ENCODE results near the gene IGSF5.
"Not testable (repeated sequence)": the region's sequence is repeated elsewhere in the genome, so short reads cannot be mapped to it uniquely, and the experiment has no call there.

The IGSF5 gene

DNA sequence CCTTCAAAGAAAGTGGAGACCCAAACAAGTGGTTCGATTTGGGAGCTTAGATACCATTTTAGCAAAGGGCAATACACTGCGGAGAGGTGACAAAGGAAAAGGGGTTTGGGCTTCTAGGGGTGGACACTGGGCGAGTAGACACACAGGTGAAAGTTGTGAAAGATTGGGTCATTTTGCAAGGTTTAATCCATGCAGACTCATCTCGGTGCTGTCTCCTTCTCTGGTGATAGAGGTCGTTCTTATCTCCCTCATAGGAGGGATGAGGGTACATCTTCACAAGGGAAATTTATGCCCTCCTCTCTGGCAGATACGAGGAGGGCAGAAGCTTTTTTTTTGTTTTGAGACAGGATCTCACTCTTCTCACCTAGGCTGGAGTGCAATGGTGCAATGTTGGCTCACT is 6.4 kb upstream of the IGSF5 start:
- no peak for DNase-seq (ENCODE audit: low read depth, low spot score)

DNA sequence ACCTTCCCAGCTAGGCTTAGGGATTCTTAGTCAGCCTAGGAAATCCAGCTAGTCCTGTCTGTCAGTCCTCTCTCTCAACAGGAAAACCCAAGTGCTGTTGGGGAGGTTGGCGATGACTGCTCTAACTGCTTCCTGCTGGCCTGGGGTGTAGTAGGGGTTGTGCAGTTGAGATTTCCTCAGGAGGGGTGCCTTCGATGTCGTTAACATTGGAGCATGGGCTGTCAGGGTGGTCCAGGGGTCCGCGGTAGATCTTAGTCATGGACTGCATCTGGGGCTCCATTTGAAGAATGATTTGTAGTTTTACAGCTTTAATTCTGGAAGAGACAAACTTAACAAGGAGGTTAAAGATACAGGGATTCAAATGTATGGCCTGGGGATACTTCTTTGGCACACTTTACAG is 5.5 kb upstream of the IGSF5 start:
- not testable (repeated sequence) for DNase-seq (ENCODE audit: low read depth, low spot score)

DNA sequence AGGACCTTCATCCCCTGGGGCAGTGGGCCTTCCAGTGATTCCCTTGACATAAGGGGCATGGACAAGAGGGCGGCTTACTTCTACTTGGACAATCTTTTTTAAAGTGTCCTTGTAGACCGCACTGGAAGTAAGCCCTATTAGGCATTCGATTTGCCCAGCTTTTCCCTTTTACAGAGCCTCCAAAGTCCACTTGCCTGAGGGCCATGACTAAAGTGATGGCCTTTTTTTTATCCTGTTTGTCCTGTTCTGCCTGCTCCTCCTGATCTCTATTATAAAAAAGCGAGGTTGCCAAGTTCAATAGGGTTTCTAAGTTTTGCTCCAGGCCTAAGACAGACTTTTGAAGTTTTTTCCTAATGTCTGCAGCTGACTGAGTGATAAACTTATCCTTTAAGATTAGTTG is 2.4 kb upstream of the IGSF5 start:
- not testable (repeated sequence) for DNase-seq (ENCODE audit: low read depth, low spot score)

DNA sequence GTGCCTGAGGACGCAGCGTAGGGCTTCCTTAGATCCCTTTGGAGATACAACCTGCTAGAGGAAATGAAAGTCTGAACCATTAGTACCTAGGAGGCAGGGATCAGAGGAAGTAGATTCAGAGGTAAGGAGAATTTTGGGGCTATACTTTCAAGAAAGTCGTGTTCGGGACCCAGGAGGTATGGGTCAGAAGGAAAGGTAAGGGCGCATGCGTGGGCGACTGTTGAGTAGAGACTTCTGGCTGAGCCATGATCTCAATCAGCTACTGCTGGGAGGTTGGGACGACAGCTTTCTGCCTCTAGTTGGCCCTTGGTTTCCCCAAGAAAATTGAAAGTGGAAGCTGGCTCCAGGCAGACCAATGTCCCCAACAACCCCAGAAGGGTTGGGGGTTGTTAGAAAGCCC is 349 bp downstream of the IGSF5 start:
- DNase-seq (ENCODE audit: low read depth, low spot score) = not testable (repeated sequence)

DNA sequence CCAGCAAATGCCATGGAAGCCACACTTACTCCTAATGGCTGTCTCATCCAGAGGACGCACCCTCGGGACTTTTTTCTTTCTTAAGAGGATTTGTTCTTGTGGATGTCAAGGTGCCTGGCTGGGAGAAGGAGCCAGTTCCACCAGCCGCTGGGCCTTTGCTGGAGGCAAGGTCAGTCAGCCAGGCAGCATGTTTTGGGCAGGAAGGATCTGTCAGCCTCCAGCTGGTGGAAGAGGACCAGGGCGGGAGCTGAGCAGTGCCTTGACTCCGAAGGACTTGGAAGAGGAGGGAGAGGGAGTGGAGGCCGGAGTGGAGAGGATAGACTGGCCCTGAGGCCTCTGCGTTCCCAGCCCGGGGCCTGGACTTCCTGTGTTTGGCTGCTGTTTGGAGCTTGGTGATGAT is 5.7 kb downstream of the IGSF5 start:
- DNase-seq (ENCODE audit: low read depth, low spot score) = no peak

DNA sequence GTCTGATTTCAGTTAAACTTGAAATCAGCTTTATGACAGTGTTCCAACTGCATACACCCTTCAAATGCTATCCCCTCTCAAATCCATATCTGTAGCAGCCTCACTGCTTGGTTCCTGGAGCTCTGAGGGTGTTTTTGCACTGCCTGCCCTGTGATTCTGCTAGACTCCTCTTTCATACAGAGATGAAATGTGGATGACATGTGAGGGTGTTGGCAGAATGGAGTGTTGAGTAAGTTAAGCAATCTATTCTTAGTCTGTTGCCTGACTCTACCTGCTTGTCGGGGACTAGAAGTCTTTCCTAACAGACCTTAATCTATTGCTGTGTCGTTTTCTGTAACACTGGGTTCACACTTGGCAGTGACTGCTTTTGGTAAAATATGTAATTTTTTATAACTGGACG is 9.8 kb downstream of the IGSF5 start:
- DNase-seq (ENCODE audit: low read depth, low spot score) = no peak

DNA sequence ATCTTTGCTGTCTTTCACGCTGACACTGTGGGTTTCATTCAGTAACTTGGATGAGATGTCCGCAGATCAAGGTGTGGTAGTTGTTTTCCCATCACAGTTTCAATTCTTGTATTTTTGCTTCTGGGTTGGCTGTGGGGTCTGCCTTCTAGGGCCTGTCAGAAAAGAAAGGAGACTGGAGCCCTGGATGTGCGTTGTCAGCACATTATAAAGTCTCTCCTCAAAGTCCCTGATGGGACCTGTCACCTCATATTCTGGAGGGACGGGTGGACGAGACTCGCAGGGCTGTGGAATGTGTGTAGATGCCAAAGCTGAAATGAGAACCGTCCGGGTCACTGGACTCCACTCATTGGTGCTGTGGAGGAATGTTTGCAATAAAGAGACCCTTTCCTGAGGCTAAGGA is 11.3 kb downstream of the IGSF5 start:
- no peak for DNase-seq (ENCODE audit: low read depth, low spot score)

DNA sequence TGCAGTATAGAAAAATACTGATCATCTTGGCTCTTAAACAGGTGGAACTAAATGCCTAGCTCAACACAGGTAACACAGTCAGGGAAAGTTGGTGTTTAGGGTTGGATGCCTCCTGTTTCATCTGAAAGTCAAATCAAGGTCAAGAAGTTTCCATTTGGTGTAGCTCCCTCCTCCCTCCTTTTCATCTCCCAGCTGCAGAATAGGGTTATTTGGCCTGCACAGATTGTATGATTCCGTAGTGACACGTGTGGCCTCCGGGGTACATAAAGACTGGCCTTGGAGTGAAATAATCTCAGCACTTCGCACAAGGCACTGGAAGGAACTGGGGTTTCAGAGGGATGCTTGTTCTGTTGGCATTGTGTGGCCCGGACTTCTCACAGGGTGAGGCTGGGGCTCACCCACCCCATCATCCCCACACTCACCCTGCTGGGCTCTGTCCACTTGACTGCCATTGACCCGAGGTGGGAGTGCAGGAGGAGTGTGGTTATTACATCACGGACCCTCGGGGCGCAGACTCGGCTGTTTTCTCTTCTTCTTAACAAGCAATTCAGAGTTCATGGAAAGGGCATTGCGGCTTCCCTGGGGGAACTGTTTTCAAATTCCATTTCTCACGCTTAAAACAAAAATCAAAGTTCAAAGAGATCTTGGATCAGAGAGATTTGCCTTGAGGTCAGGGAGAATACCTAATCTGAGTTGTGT is 18.4 kb downstream of the IGSF5 start:
- no peak for DNase-seq (ENCODE audit: low read depth, low spot score)

DNA sequence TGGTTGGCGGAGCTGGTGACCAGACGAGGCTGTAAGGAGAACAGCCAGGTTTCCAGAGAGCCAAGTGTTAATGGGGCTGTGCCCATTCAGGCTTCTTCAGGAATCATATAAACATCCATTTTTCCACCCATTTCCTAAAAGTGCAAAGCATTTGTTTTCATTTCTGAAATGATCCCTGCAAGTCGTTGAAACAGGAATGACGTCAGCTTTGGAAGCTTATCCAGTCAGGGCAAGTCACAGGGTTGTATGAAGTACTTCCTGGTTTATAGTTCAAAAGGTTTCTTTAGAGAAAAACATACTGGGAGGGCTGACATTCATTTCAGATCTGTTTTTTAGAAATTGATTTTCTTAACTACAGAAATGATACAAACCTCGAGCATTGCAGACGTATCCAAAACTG is 29.2 kb downstream of the IGSF5 start:
- DNase-seq (ENCODE audit: low read depth, low spot score) = no peak

DNA sequence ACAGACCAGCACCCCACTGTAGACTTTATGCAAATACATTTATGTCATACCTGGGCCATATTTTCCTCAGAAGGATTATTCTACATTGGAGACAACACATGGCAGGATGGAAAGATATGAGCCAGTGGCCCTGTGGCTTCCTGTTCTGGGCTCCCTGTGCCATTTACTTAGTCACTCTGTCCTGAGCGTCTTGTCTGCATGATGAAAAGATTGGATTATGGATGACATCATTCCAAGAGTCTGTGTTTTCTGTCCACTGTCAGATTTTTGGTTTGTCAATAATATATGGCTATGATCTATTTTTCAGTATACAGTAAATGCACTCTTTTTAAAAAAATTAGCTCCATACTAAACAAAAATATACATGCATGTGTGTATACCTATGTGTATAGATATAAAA is 30.8 kb downstream of the IGSF5 start:
- DNase-seq (ENCODE audit: low read depth, low spot score) = no peak

DNA sequence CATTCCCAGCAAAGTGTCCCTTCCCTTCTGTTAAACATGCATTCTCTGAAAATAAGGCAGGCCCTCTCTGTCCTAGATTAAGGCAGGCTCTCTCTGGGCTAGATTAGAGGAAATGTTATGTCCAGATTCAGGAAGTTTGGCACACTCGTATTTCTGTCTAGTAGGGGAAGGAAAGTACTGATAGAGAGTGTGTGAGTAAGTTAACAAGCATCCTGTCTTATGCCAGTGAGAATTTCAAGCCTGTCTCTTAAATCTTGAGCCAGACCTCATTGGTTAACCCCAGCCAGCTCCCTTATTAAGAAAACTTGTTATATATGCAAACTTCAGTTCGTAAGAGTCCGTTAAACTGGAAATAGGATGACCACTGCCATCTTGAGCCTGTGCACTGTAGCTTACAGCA is 31.6 kb downstream of the IGSF5 start:
- no peak for DNase-seq (ENCODE audit: low read depth, low spot score)

DNA sequence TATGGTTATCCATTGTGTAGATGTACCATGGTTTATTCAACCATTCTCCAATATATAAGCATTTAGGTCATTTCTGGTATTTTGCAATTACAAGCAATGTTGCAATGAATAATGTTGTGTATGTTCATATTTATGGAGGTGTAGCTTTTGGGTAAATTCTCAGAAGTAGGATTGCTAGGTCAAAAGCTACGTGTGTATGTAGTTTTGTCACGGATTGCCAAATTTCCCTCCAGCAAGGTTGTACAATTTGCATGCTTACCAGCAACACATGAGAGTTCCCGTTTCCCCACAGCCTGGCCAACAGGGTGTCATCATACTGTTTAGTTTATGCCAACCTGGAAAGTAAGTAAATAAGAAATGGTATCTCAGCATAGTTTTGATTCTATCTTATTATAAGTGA is 36.3 kb downstream of the IGSF5 start:
- no peak for DNase-seq (ENCODE audit: low read depth, low spot score)

DNA sequence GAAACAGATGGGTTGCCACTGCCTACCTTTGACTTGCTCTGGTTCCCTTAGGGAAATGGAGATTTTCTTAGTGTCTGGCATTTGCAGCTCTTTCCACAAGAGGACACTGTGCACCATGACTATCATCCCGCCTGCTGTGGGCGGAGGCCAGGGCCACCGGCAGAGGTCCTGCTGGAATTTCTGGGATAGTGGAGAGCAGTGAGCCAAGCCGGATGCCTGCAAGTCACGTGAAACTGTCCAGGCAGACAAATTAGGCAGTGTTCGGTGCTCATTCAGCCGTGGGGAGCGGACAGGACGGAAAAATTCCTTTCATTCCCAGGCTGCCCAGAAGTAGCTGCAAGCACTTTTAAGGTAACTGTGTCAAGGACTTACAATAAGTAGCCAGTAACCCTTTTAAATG is 43.4 kb downstream of the IGSF5 start:
- DNase-seq (ENCODE audit: low read depth, low spot score) = no peak

DNA sequence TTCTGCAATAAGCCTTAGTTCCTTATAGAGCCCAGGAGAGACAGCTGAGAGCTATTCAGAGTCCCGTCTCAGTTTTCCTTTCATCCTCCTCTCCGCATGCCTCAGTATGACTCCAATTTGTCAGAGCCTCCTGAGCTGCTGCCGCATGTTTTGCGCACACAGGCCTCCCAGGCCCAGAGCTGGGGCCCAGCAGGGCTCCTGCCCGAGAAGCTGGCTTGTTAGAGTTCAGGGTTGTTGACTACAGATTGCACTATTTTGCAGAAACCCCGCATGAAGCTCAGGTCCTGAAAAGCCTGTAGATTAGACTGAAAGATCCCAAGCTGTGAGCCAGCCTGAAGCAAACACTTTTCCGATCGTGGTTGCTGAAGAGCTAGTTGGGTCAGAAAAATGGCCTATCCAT is 51.5 kb downstream of the IGSF5 start:
- DNase-seq (ENCODE audit: low read depth, low spot score) = no peak

DNA sequence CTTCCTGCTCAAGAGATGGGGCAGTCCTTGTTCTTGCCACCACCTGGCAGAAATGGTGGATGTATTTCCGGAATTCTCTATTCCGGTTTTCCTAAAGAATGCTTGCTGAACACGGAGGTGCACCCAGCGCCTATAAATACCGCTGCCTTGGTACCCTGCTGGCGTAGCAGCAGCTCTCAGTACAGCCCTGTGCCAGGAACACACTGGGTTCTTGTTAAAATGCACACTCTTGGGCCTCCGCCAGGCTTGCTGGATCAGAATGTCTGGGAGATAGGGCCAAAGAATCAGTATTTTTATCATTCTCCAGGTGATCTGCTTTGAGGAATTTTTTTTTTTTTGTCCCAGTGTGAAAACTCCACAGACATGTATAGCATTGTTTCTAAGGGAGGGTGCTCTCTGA is 54.2 kb downstream of the IGSF5 start:
- no peak for DNase-seq (ENCODE audit: low read depth, low spot score)

DNA sequence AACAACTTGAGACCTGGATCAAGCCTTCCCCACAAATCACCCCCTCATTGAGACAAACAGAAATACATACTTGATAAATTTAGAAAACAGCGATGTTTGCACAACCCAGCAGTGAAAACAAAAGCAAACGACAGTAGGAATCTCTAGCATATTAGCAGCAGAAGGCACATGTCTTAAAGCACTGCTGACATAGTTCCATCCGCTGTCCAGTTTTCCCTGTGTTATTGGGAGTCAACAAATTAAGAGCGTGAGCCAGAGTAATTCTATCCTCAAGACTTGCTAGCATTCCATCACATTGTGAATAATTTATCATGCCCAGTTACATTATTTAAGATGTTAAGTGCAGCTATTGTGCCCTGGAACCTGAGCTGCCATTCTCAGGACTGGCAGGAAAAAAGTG is 55.3 kb downstream of the IGSF5 start:
- no peak for DNase-seq (ENCODE audit: low read depth, low spot score)

DNA sequence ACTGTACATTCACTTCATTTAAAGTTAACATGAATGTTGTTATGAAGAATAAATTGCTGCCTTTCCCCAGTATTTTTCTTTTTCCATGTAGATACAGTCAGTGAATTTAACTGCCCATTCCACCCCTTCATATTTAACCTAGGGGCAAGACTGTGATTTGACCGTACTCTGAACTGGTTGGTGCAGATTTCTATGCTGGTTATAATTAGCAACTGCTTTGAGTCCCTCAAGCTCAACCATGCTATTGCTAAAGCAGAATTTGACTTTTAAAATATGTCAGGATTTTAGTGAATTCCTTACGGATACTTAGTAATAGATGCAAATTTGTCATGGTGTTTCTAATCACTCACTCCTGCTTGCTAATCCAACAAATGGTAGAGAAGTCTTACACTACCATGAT is 57.2 kb downstream of the IGSF5 start:
- no peak for DNase-seq (ENCODE audit: low read depth, low spot score)

DNA sequence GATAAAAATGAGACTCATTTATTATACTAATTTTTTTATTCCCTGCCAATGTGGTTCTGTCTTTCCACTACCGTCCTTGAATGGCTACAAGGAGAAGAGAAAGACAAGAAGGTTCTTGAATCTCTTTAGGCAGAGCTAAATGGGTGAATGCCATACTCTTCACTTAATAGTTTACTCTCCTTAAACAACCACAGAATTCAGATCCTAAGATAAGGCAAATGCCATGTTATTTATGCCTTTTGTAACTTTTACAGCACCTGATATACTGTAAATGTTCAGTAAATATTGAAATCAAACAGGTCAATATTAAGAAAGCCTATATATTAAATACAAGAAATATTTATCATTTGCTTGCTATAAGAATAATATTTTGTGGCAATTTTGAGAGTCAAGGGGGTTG is 58.4 kb downstream of the IGSF5 start:
- DNase-seq (ENCODE audit: low read depth, low spot score) = no peak

DNA sequence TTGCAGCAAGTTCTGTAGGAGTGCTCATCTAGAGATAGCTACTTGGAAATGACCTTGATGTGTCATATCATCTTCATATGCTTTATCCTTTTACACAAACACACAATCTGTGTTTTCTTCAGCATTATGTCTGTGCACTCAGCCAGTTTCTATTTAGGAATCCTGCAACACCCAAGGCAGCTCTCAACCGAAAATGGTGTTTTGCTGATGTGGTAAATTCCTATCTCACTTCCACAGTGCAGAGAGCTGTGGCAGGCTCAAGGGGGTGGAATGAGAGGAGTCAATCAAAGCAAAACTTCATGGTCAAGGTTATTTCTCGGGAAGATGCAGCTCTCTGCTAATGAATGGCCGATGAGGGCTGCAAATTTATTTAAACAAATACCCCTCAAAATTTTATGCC is 59.3 kb downstream of the IGSF5 start:
- DNase-seq (ENCODE audit: low read depth, low spot score) = no peak

DNA sequence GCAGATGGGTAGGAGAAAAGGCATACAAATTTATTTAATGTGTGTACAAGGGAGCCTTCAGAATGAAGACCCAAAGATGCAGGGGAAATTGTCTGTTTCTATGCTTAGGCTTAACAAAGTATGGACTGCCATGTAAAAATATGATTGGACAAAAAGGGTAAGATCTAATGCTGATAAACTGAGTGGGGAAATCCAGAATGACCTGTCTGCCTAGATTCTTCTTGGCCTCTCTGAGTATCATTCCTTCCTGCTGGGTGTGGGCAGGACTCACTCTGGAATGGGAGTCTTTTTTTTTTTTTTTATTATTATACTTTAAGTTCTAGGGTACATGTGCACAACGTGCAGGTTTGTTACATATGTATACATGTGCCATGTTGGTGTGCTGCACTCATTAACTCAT is 61.0 kb downstream of the IGSF5 start:
- no peak for DNase-seq (ENCODE audit: low read depth, low spot score)

DNA sequence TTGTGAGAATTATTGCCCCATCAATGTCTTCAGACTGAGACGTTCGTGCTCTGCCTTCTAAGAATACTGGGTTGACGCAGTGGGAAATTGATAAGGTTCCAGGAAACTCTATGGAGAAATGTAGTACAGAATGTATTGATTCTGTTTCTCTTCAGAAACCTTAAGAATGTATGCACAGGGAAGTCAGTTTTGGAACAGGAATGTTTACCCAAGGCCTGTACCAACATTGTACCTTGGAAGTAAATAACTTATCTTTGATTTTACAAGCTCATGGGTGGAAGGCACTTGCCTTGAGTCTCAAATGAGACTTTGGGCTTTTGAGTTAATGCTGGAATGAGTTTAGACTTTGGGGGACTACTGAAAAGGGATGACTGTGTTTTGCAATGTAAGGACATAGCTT is 62.8 kb downstream of the IGSF5 start:
- DNase-seq (ENCODE audit: low read depth, low spot score) = no peak

DNA sequence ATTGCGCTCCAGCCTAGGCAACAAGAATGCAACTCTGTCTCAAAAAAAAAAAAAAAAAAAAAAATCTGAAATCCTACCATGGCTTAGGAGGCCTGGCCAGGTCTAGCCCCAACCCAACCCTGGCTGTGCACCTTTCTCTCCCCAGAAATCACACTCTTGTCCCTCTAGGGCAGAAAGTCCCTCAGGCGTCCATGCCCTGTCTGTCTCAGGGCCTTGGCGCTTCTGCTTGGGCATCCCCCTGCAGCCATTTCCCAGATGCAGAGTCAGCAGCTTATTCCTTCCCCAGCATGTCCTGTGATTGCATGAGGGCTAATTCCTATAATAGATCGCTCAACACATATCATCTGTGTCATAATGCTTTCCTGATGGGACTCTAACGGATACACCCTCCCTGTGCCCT is 65.0 kb downstream of the IGSF5 start:
- DNase-seq (ENCODE audit: low read depth, low spot score) = no peak

DNA sequence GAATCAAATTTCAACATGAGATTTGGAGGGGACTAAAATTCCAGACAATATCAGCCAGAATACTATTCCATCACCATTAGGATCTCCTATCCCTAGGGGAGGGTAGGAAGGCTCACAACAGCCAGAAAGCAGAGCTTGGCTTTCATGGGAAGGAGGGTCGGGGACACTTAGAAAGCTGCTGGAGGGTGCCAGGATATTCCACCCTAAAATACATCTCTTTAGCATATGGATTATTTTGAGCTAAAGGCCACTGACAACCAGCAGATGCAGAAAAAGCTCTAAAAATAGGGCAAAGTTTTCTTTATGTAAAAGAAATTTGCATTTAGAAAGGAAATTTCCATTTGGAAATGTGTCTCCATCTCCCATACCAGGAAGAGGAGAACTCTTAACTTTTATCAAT is 68.0 kb downstream of the IGSF5 start:
- DNase-seq (ENCODE audit: low read depth, low spot score) = no peak

DNA sequence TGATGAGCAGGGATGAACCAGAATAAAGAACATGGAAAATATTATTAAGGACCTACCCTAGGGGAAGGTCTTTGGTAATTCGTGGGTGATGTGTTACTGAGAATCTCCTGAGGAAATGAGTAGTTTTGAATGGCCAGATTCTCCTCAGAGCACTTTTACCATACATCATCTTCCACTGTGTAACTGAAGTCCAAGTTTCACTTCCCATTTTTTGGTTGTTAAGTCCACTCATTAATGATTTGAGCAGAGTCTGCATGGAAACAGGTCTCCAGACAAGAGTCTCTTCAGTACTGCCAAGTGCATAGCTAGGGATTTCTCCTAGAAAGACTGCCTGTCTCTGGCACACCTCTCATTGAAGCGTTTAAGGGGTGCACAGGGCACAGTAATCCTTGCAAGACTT is 73.6 kb downstream of the IGSF5 start:
- no peak for DNase-seq (ENCODE audit: low read depth, low spot score)
